ENCODE data around the gene PDSS1. TPM values are rescaled to one million over a fixed set of nuclear protein-coding genes. Genes with fewer than 3 reads are reported as not detected.

The PDSS1 gene
- total and polyA plus RNA-seq, 2 experiments from 2014 or later, result 9.7 to 13.5 TPM

- Histone ChIP-seq H3K27ac (peak overlapping the region; percentile 88), H3K4me3 (no peak overlapping the region), H3K27me3 (no peaks in the 10 kb centered on the region), H3K36me3 (replicated peaks; ENCODE audit: insufficient read depth, low read depth) (no peaks in the 10 kb centered on the region), H3K9me3 (ENCODE audit: low read depth) (no peaks in the 10 kb centered on the region), H3K4me1 (ENCODE audit: insufficient read depth) (peaks cover 21% of the 10 kb centered on the region), H3K79me2 (no peaks in the 10 kb centered on the region), H3K4me2 (no peak overlapping the region), H3K9me2 (replicated peaks; ENCODE audit: insufficient read depth) (no peaks in the 10 kb centered on the region), H2AFZ (no peak overlapping the region), H4K20me1 (ENCODE audit: insufficient read depth, poor library complexity, severe bottlenecking) (no peaks in the 10 kb centered on the region)
- TF ChIP-seq EZH2 (IDR thresholded peaks at IDR 0.05; ENCODE audit: borderline replicate concordance), result no peak
- TF ChIP-seq, protein P1, sequence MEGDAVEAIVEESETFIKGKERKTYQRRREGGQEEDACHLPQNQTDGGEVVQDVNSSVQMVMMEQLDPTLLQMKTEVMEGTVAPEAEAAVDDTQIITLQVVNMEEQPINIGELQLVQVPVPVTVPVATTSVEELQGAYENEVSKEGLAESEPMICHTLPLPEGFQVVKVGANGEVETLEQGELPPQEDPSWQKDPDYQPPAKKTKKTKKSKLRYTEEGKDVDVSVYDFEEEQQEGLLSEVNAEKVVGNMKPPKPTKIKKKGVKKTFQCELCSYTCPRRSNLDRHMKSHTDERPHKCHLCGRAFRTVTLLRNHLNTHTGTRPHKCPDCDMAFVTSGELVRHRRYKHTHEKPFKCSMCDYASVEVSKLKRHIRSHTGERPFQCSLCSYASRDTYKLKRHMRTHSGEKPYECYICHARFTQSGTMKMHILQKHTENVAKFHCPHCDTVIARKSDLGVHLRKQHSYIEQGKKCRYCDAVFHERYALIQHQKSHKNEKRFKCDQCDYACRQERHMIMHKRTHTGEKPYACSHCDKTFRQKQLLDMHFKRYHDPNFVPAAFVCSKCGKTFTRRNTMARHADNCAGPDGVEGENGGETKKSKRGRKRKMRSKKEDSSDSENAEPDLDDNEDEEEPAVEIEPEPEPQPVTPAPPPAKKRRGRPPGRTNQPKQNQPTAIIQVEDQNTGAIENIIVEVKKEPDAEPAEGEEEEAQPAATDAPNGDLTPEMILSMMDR (IDR thresholded peaks at IDR 0.05; ENCODE audit: poor library complexity), result no peak
- no peak for TF ChIP-seq EZH2phosphoT487 (IDR thresholded peaks at IDR 0.05; ENCODE audit: low read depth, severe bottlenecking, unreplicated experiment)
- no peak for DNase-seq (ENCODE audit: low spot score)
- 69% methylated on average over 4 of the region's 4 CpGs for WGBS (ENCODE audit: low lambda C conversion rate, missing lambda C conversion rate)
These were observed 37.9 kb downstream of the PDSS1 start for GRCh38 chr10:26735435-26735834.

- WGBS (ENCODE audit: low lambda C conversion rate, missing lambda C conversion rate), result 81% methylated on average over 1 of the region's 1 CpG
- Histone ChIP-seq H3K4me1 (ENCODE audit: insufficient read depth) (peaks cover 21% of the 10 kb centered on the region), H3K36me3 (replicated peaks; ENCODE audit: insufficient read depth, low read depth) (no peaks in the 10 kb centered on the region), H2AFZ (no peak overlapping the region), H4K20me1 (ENCODE audit: insufficient read depth, poor library complexity, severe bottlenecking) (no peaks in the 10 kb centered on the region), H3K4me2 (no peak overlapping the region), H3K27ac (peak overlapping the region; percentile 85), H3K9me3 (ENCODE audit: low read depth) (no peaks in the 10 kb centered on the region), H3K27me3 (no peaks in the 10 kb centered on the region), H3K4me3 (no peak overlapping the region), H3K9me2 (replicated peaks; ENCODE audit: insufficient read depth) (no peaks in the 10 kb centered on the region), H3K79me2 (no peaks in the 10 kb centered on the region)
- DNase-seq (ENCODE audit: low spot score), result peak; percentile 42
- no peak for TF ChIP-seq EZH2phosphoT487 (IDR thresholded peaks at IDR 0.05; ENCODE audit: low read depth, severe bottlenecking, unreplicated experiment)
- no peak for TF ChIP-seq EZH2 (IDR thresholded peaks at IDR 0.05; ENCODE audit: borderline replicate concordance)
- TF ChIP-seq, protein P1 (IDR thresholded peaks at IDR 0.05; ENCODE audit: poor library complexity), result no peak
These were observed 40.2 kb downstream of the PDSS1 start for GRCh38 chr10:26737730-26738129.

DNA sequence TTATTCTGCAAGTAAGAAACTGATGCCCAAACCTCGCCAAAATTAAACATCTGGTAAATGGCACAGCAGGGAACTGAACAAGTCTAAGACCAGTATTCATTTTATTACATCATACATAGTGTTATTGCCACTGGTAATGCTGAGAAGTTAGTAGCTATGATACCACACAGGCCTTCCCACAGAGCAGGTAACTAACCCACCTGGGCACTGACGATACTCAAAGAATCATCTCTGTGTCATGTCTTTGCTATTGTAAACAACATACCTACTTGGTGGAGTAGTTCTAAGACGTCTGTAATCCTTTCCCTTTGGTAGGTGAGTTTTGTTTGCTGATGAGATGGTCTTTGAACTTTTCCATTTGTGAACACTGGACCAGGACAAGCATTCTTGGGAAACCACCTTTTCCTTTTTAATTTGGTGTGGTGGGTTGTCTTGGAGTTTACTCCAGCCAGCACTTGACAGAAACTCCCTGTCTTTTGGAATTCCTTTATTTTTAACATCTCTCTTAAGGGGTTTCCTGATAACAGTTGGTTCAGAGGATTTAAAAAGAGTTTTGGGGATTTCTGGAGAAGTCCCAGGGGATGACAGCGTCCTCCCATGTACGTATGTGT lies 40.9 kb downstream of the PDSS1 start:
- TF ChIP-seq, protein P1 (IDR thresholded peaks at IDR 0.05; ENCODE audit: poor library complexity), result no peak
- TF ChIP-seq EZH2 (IDR thresholded peaks at IDR 0.05; ENCODE audit: borderline replicate concordance) (no peak), EZH2phosphoT487 (IDR thresholded peaks at IDR 0.05; ENCODE audit: low read depth, severe bottlenecking, unreplicated experiment) (no peak)
- H3K4me1 ChIP-seq (ENCODE audit: insufficient read depth), result peaks cover 18% of the 10 kb centered on the region
- peak overlapping the region; percentile 85 for H3K27ac ChIP-seq
- no peaks in the 10 kb centered on the region for H3K9me3 ChIP-seq (ENCODE audit: low read depth)
- no peaks in the 10 kb centered on the region for H3K79me2 ChIP-seq
- H3K27me3 ChIP-seq, result no peaks in the 10 kb centered on the region
- no peaks in the 10 kb centered on the region for H3K9me2 ChIP-seq (replicated peaks; ENCODE audit: insufficient read depth)
- 81% methylated on average over 5 of the region's 5 CpGs for WGBS (ENCODE audit: low lambda C conversion rate, missing lambda C conversion rate)
- no peaks in the 10 kb centered on the region for H3K36me3 ChIP-seq (replicated peaks; ENCODE audit: insufficient read depth, low read depth)
- no peak overlapping the region for H2AFZ ChIP-seq
- peak; percentile 31 for DNase-seq (ENCODE audit: low spot score)
- no peak overlapping the region for H3K4me3 ChIP-seq
- no peaks in the 10 kb centered on the region for H4K20me1 ChIP-seq (ENCODE audit: insufficient read depth, poor library complexity, severe bottlenecking)
- H3K4me2 ChIP-seq, result no peak overlapping the region
